ENCODE measurements around the gene MEOX2.

GRCh38 chr7:15719311-15719710 is 32.8 kb upstream of the MEOX2 start:
- TF ChIP-seq CTCF (IDR thresholded peaks at IDR 0.05): no peak
- no peak for TF ChIP-seq POLR2A (IDR thresholded peaks at IDR 0.05)

Measured in vagina (tissue), 2 donors.